Body of pancreas (tissue), 4 donors: ENCODE measurements around the gene SEMA3F. TPM values are rescaled to one million over a fixed set of nuclear protein-coding genes. Genes with fewer than 3 reads are reported as not detected.

Source experiments
- ATAC-seq: fragments of 150-250 bp; one replicate; pipeline ENCODE4 v1.9.1; 2016
- DNase-seq, 4 donors: peaks; one replicate each; pipeline ENCODE4 v3.0.0-alpha.2; 2019
- H3K27ac ChIP-seq, 4 donors: fragments of 200-600 bp; sonication (generic); 1 replicate in 3 of 4; 2 replicates in 1 of 4; pipeline versions ENCODE4 v1.5.1 to v1.6.1; 2016 to 2019; ENCODE audit warnings: mild to moderate bottlenecking in 1 of 4, mixed read lengths in 1 of 4, moderate library complexity in 1 of 4
- H3K27me3 ChIP-seq, 2 donors: fragments of 200-600 bp; sonication (generic); one replicate each; pipeline ENCODE4 v1.6.0; 2016; ENCODE audit warnings: mild to moderate bottlenecking in 1 of 2
- H3K36me3 ChIP-seq, 2 donors: fragments of 200-600 bp; sonication (generic); replicated peaks in 1 of 2; 2 replicates each; pipeline ENCODE4 v1.5.1; 2016; ENCODE audit warnings: low read depth in 2 of 2; ENCODE audit not compliant: insufficient read depth in 1 of 2
- H3K4me1 ChIP-seq: fragments of 200-600 bp; sonication (generic); one replicate; pipeline ENCODE4 v1.6.0; 2016
- H3K4me3 ChIP-seq, 2 donors: fragments of 200-600 bp; sonication (generic); 1 replicate in 1 of 2; 2 replicates in 1 of 2; pipeline ENCODE4 v1.5.1; 2016 to 2019
- H3K9me3 ChIP-seq, 3 donors: fragments of 200-600 bp; sonication (generic); 1 replicate in 2 of 3; 2 replicates in 1 of 3; pipeline ENCODE4 v1.5.1; 2016
- POLR2A ChIP-seq, 3 donors: fragments of 450-650 bp; IDR thresholded peaks; one replicate each; pipeline ENCODE4 v1.6.1; 2016; ENCODE audit warnings: antibody characterized with exemption in 3 of 3, mild to moderate bottlenecking in 2 of 3
- WGBS, 2 donors: methylation state at CpG; one replicate each; pipeline ENCODE4 v1.1.5; 2017; 5-methylcytosine and 5-hydroxymethylcytosine counted together
- intact Hi-C: fragments of 100-400 bp; cut with DNase I; formaldehyde crosslinking; loops from one replicate; pipeline ENCODE4 v1.15.1; 2023
- total RNA-seq, 2 donors: library from RNA; depleted of rRNA; stranded (reverse); fragments of >200 nt; gene quantifications; one replicate each; pipeline ENCODE4 v1.1.0, GENCODE V29; 2016
- TF ChIP-seq, protein P1 (sequence below), 7 experiments: fragments of 450-650 bp in 4 of 7; fragments of 200-600 bp in 3 of 7; sonication (generic) in 3 of 7; IDR thresholded peaks; one replicate each; pipeline ENCODE4 v1.5.1; 2016 to 2019; ENCODE audit warnings: antibody characterized with exemption in 7 of 7

The SEMA3F gene
- 10 to 100 TPM in 1 of 2 donors, 1 to 10 TPM in 1; 5.2 to 25.4 TPM for total RNA-seq

DNA sequence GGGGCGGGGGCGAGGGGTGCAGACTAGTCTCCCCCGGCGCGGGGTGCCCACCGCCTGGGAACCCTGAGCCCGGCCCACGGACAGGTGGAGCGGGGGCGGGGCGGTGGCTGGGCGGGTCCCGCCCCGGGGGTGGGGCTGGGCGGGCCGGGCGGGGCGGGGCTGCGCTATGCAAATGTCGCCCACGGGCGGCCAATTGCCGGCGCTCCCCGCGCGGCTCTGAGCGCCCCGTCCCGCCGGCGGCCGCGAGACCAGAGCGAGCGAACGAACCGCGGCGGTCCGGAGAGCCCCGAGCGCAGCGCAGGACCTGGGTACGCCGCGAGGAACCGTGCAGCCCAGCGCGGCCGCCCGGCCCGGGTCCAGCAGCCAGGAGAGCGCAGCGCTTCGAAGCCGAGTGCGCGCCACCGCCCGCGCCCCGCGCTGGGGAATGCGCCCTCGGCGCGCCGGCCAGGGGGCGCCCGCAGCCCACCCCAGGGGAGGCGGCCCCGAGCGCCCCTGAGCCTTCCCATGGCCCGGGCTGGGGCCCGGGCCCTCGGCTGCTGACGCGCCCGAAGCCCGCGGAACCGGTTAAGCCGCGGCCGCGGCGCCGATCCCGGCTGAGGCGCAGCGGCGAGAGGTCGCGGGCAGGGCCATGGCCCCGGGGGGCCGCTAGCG is at the start of gene SEMA3F:
Gene SEMA3F (plus strand): TSS at position 485 of the 651 bp plus-strand sequence. CDS start 4,299 bp downstream, outside the sequence.
- no peaks in the 10 kb centered on the region for H3K27me3 ChIP-seq
- WGBS, 2 donors: 0% methylated on average over 81 of the region's 98 CpGs; no CpG with 5 or more reads in 1 of the 2 donors
- ATAC-seq (peak; percentile 92), DNase-seq (peak; percentile 75 to 83 (median 79))
- no peaks in the 10 kb centered on the region for H3K36me3 ChIP-seq
- H3K27ac ChIP-seq: peak within 1 kb of the TSS; percentile 48 to 81 (median 74)
- TF ChIP-seq, protein P1, sequence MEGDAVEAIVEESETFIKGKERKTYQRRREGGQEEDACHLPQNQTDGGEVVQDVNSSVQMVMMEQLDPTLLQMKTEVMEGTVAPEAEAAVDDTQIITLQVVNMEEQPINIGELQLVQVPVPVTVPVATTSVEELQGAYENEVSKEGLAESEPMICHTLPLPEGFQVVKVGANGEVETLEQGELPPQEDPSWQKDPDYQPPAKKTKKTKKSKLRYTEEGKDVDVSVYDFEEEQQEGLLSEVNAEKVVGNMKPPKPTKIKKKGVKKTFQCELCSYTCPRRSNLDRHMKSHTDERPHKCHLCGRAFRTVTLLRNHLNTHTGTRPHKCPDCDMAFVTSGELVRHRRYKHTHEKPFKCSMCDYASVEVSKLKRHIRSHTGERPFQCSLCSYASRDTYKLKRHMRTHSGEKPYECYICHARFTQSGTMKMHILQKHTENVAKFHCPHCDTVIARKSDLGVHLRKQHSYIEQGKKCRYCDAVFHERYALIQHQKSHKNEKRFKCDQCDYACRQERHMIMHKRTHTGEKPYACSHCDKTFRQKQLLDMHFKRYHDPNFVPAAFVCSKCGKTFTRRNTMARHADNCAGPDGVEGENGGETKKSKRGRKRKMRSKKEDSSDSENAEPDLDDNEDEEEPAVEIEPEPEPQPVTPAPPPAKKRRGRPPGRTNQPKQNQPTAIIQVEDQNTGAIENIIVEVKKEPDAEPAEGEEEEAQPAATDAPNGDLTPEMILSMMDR (IDR thresholded peaks at IDR 0.05): peak in 1 of 7 experiments; percentile 39
- peak in 2 of 3 donors; percentile 12 to 30 for TF ChIP-seq POLR2A (IDR thresholded peaks at IDR 0.05)
- H3K9me3 ChIP-seq: no peaks in the 10 kb centered on the region
- peaks cover 25% of the 10 kb centered on the region for H3K4me1 ChIP-seq
- peak within 1 kb of the TSS in 1 of 2 donors; percentile 33 for H3K4me3 ChIP-seq
- intact Hi-C loops: no loop called here

DNA sequence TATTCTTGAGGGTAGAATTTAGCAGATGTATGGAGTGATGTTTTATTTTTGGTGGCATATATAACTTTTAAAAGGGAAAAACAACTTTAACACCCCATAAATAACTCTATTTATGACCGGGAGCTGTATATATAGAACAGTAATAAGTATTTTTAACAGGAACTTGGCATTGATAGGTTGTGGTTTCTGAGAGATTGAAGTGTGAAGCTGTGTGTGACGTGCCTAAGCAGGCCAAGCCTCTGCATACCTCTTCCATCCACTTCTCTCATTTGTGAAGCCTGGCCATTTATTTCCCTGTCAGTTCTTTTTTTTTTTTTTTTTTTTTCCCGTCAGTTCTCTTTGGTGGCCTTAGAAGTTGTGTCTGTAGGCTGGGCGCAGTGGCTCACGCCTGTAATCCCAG is 43.4 kb upstream of the SEMA3F start:
- Histone ChIP-seq H3K9me3 (no peaks in the 10 kb centered on the region), H3K4me3 (no peak overlapping the region), H3K27ac (no peak overlapping the region), H3K4me1 (no peaks in the 10 kb centered on the region), H3K36me3 (peaks cover 43 to 84% of the 10 kb centered on the region in 2 donors), H3K27me3 (no peaks in the 10 kb centered on the region)
- TF ChIP-seq, protein P1 (IDR thresholded peaks at IDR 0.05): no peak
- no peak for TF ChIP-seq POLR2A (IDR thresholded peaks at IDR 0.05)
- intact Hi-C loops: no loop called here
- 85 to 89% methylated on average over 5 of the region's 5 CpGs for WGBS, 2 donors
- DNase-seq: no peak
- ATAC-seq: no peak

DNA sequence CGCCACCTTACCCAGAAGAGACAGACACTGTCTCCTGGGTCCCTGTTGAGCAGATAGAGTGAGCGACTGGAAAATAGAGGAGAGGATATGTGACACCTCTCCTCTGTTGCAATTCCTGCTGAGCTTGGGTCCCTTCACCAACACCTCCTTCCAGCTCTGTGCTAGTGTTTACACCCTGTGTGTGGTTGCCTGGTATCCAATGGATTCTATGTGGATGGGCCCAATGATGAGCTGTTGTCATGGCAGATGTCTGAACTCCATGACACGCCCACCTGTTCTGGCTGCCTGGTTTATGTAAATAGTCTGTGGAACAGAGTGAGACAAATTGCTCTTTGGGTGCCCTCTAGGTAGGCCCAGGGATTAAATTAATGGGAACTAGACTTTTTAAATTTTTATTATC is 42.7 kb upstream of the SEMA3F start:
- ATAC-seq: peak; percentile 50
- WGBS, 2 donors: 97 to 98% methylated on average over 3 of the region's 3 CpGs
- Histone ChIP-seq H3K4me1 (no peaks in the 10 kb centered on the region), H3K4me3 (no peak overlapping the region), H3K27ac (no peak overlapping the region), H3K9me3 (no peaks in the 10 kb centered on the region), H3K27me3 (no peaks in the 10 kb centered on the region), H3K36me3 (peaks cover 37 to 84% of the 10 kb centered on the region in 2 donors)
- intact Hi-C loops: no loop called here
- no peak for TF ChIP-seq POLR2A (IDR thresholded peaks at IDR 0.05)
- TF ChIP-seq, protein P1 (IDR thresholded peaks at IDR 0.05): no peak
- DNase-seq: peak in 3 of 4 donors; percentile 10 to 51 (median 36)

DNA sequence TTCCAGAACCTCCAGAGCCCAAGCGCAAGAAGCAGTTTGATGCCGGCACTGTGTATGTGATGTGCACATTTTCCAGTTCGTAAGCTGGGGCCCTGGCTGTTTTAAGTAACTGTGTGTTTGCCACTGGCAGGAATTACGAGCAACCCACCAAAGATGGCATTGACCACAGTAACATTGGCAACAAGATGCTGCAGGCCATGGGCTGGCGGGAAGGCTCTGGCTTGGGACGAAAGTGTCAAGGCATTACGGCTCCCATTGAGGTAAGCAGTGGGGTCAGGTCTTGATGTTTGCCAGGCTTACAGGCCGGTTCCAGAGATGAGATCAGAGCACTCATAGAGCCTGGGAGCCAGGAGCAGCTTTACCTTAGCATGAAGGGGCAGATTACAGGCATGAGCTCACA is 38.0 kb upstream of the SEMA3F start:
- no peaks in the 10 kb centered on the region for H3K27me3 ChIP-seq
- H3K9me3 ChIP-seq: no peaks in the 10 kb centered on the region
- peaks cover 20 to 63% of the 10 kb centered on the region in 2 donors for H3K36me3 ChIP-seq
- no peaks in the 10 kb centered on the region for H3K4me1 ChIP-seq
- H3K27ac ChIP-seq: no peak overlapping the region
- H3K4me3 ChIP-seq: no peak overlapping the region
- no peak for DNase-seq
- 90 to 95% methylated on average over 8 of the region's 8 CpGs for WGBS, 2 donors
- intact Hi-C loops: no loop called here
- no peak for ATAC-seq
- TF ChIP-seq, protein P1 (IDR thresholded peaks at IDR 0.05): no peak
- TF ChIP-seq POLR2A (IDR thresholded peaks at IDR 0.05): no peak

DNA sequence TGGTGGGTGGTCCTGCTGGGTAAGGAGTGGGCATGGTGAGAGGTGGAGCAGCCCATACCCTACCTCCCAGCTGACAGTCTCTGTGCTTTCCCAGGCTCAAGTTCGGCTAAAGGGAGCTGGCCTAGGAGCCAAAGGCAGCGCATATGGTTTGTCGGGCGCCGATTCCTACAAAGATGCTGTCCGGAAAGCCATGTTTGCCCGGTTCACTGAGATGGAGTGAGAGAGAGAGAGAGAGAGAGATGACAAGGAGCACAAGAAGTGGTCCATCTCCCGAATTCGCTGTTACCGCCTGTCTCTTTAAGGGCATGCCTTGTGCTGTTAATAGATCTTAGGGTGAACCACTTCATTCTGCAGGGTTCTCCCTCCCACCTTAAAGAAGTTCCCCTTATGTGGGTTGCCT is 36.9 kb upstream of the SEMA3F start:
- Histone ChIP-seq H3K4me3 (no peak overlapping the region), H3K4me1 (no peaks in the 10 kb centered on the region), H3K27me3 (no peaks in the 10 kb centered on the region), H3K36me3 (peaks cover 20 to 54% of the 10 kb centered on the region in 2 donors), H3K27ac (no peak overlapping the region), H3K9me3 (no peaks in the 10 kb centered on the region)
- WGBS, 2 donors: 82 to 93% methylated on average over 10 of the region's 10 CpGs
- DNase-seq (no peak), ATAC-seq (no peak)
- intact Hi-C loops: no loop called here
- TF ChIP-seq POLR2A (IDR thresholded peaks at IDR 0.05): no peak
- TF ChIP-seq, protein P1 (IDR thresholded peaks at IDR 0.05): no peak
